Mesendoderm (in vitro differentiated cells): ENCODE results near the gene SMCHD1.
A peak's percentile ranks its signal among the peaks of the same experiment; 100 is the strongest.

Source experiments
- DNase-seq: peaks from one replicate; pipeline ENCODE4 v3.0.0; 2013
- H2AK5ac ChIP-seq: 2 replicates; pipeline ENCODE4 v1.6.1; 2013; ENCODE audit warnings: low read length, inconsistent platforms
- H2BK120ac ChIP-seq: 2 replicates; pipeline ENCODE4 v1.6.1; 2013; ENCODE audit warnings: low read depth, mild to moderate bottlenecking, low read length, moderate library complexity, mixed read lengths
- H2BK15ac ChIP-seq: replicated peaks from 2 replicates; pipeline ENCODE4 v1.6.1; 2013; ENCODE audit warnings: low read depth, mild to moderate bottlenecking, moderate library complexity
- H2BK5ac ChIP-seq: 2 replicates; pipeline ENCODE4 v1.6.1; 2013; ENCODE audit warnings: low read length, inconsistent platforms
- H3K18ac ChIP-seq: 2 replicates; pipeline ENCODE4 v1.6.1; 2013; ENCODE audit warnings: mild to moderate bottlenecking, low read length, mixed read lengths
- H3K23ac ChIP-seq: one replicate; pipeline ENCODE4 v1.6.1; 2013; ENCODE audit warnings: low read length
- H3K27ac ChIP-seq: 2 replicates; pipeline ENCODE4 v1.5.1; 2013; ENCODE audit warnings: low read depth, mild to moderate bottlenecking, inconsistent platforms, low read length, moderate library complexity
- H3K27me3 ChIP-seq: 2 replicates; pipeline ENCODE4 v1.6.1; 2013; ENCODE audit warnings: low read length, control low read depth, mild to moderate bottlenecking, inconsistent platforms; ENCODE audit not compliant: insufficient read depth, poor library complexity
- H3K36me3 ChIP-seq: 2 replicates; pipeline ENCODE4 v1.6.1; 2013; ENCODE audit warnings: low read length, inconsistent platforms; ENCODE audit not compliant: control insufficient read depth, insufficient read depth
- H3K4ac ChIP-seq: one replicate; pipeline ENCODE4 v1.6.1; 2013; ENCODE audit warnings: low read depth, mild to moderate bottlenecking, low read length, moderate library complexity
- H3K4me1 ChIP-seq: 2 replicates; pipeline ENCODE4 v1.6.1; 2013; ENCODE audit warnings: low read depth, low read length, inconsistent platforms; ENCODE audit not compliant: control insufficient read depth
- H3K4me2 ChIP-seq: 2 replicates; pipeline ENCODE4 v1.6.1; 2013; ENCODE audit warnings: low read length
- H3K4me3 ChIP-seq: 2 replicates; pipeline ENCODE4 v1.5.1; 2013; ENCODE audit warnings: mild to moderate bottlenecking, low read length
- H3K56ac ChIP-seq: one replicate; pipeline ENCODE4 v1.6.1; 2013; ENCODE audit warnings: low read length
- H3K79me1 ChIP-seq: 2 replicates; pipeline ENCODE4 v1.6.1; 2013; ENCODE audit warnings: low read length, inconsistent platforms
- H3K79me2 ChIP-seq: 2 replicates; pipeline ENCODE4 v1.6.1; 2013; ENCODE audit warnings: mild to moderate bottlenecking, low read length; ENCODE audit not compliant: control insufficient read depth, insufficient read depth
- H3K9ac ChIP-seq: 2 replicates; pipeline ENCODE4 v1.6.1; 2013; ENCODE audit warnings: low read length, inconsistent platforms
- H4K5ac ChIP-seq: one replicate; pipeline ENCODE4 v1.6.1; 2013; ENCODE audit warnings: low read length
- H4K8ac ChIP-seq: one replicate; pipeline ENCODE4 v1.6.1; 2013; ENCODE audit warnings: low read depth, mild to moderate bottlenecking, control low read depth, low read length, moderate library complexity
- WGBS: extraction: QIAGEN DNeasy Blood & Tissue Kit; methylation state at CpG from one replicate; pipeline ENCODE4 v1.1.7; 2013; ENCODE audit warnings: low lambda C conversion rate, missing lambda C conversion rate; ENCODE audit not compliant: insufficient coverage; ENCODE audit errors: extremely low coverage; 5-methylcytosine and 5-hydroxymethylcytosine counted together

The SMCHD1 gene

GRCh38 chr18:2636126-2636631 is 19.3 kb upstream of the SMCHD1 start:
- H3K4me1 ChIP-seq, result no peaks in the 10 kb centered on the region
- H3K79me2 ChIP-seq, result no peaks in the 10 kb centered on the region
- H3K4ac ChIP-seq, result no peak overlapping the region
- no CpG with 5 or more reads among the region's 9 CpGs for WGBS
- no peaks in the 10 kb centered on the region for H3K27me3 ChIP-seq
- no peak overlapping the region for H4K8ac ChIP-seq
- H3K4me3 ChIP-seq, result no peak overlapping the region
- H3K23ac ChIP-seq, result no peak overlapping the region
- H3K56ac ChIP-seq, result no peak overlapping the region
- no peaks in the 10 kb centered on the region for H3K36me3 ChIP-seq
- no peak overlapping the region for H3K18ac ChIP-seq
- no peak for DNase-seq
- H4K5ac ChIP-seq, result no peak overlapping the region
- H3K4me2 ChIP-seq, result no peak overlapping the region
- H2BK5ac ChIP-seq, result no peak overlapping the region
- H2BK15ac ChIP-seq, result no peak overlapping the region
- H2BK120ac ChIP-seq, result no peak overlapping the region
- H3K79me1 ChIP-seq, result no peaks in the 10 kb centered on the region
- H2AK5ac ChIP-seq, result no peak overlapping the region
- H3K27ac ChIP-seq, result no peak overlapping the region
- no peak overlapping the region for H3K9ac ChIP-seq

GRCh38 chr18:2641638-2642037 is 13.9 kb upstream of the SMCHD1 start:
- no peak for DNase-seq
- H3K79me2 ChIP-seq, result no peaks in the 10 kb centered on the region

GRCh38 chr18:2642771-2643170 is 12.8 kb upstream of the SMCHD1 start:
- Histone ChIP-seq H3K4me2 (no peak overlapping the region), H3K36me3 (no peaks in the 10 kb centered on the region), H4K8ac (no peak overlapping the region), H2AK5ac (no peak overlapping the region), H2BK5ac (no peak overlapping the region), H4K5ac (no peak overlapping the region), H2BK120ac (no peak overlapping the region), H3K23ac (no peak overlapping the region), H3K79me2 (no peaks in the 10 kb centered on the region), H3K27ac (no peak overlapping the region), H3K9ac (no peak overlapping the region), H3K27me3 (no peaks in the 10 kb centered on the region), H3K4me3 (no peak overlapping the region), H3K4me1 (no peaks in the 10 kb centered on the region), H3K4ac (no peak overlapping the region), H3K56ac (no peak overlapping the region), H3K79me1 (no peaks in the 10 kb centered on the region), H3K18ac (no peak overlapping the region), H2BK15ac (no peak overlapping the region)
- DNase-seq, result no peak
- WGBS, result no CpG with 5 or more reads among the region's 1 CpG

More at GRCh38 chr18:2641638-2642037, 13.9 kb upstream of the SMCHD1 start:
- Histone ChIP-seq H3K79me1 (no peaks in the 10 kb centered on the region), H3K4ac (no peak overlapping the region), H4K5ac (no peak overlapping the region), H4K8ac (no peak overlapping the region), H3K36me3 (no peaks in the 10 kb centered on the region), H2AK5ac (no peak overlapping the region), H3K27ac (no peak overlapping the region), H3K4me2 (no peak overlapping the region), H2BK120ac (no peak overlapping the region), H2BK15ac (no peak overlapping the region), H3K9ac (no peak overlapping the region), H3K56ac (no peak overlapping the region), H2BK5ac (no peak overlapping the region), H3K23ac (no peak overlapping the region), H3K27me3 (no peaks in the 10 kb centered on the region), H3K18ac (no peak overlapping the region), H3K4me3 (no peak overlapping the region), H3K4me1 (no peaks in the 10 kb centered on the region)
- WGBS, result no CpG with 5 or more reads among the region's 2 CpGs

- Histone ChIP-seq H3K27me3 (no peaks in the 10 kb centered on the region), H3K23ac (no peak overlapping the region), H3K79me1 (no peaks in the 10 kb centered on the region), H3K27ac (no peak overlapping the region), H2BK120ac (no peak overlapping the region), H3K36me3 (no peaks in the 10 kb centered on the region), H3K4ac (no peak overlapping the region), H4K8ac (no peak overlapping the region), H3K4me2 (no peak overlapping the region), H2AK5ac (no peak overlapping the region), H3K79me2 (no peaks in the 10 kb centered on the region), H2BK5ac (no peak overlapping the region), H3K9ac (no peak overlapping the region), H2BK15ac (no peak overlapping the region), H3K56ac (no peak overlapping the region), H3K4me1 (no peaks in the 10 kb centered on the region), H4K5ac (no peak overlapping the region), H3K18ac (no peak overlapping the region), H3K4me3 (no peak overlapping the region)
- DNase-seq, result no peak
- no CpG with 5 or more reads among the region's 1 CpG for WGBS
Measured at GRCh38 chr18:2644535-2644934, 11.0 kb upstream of the SMCHD1 start.

GRCh38 chr18:2651981-2652380 is 3.5 kb upstream of the SMCHD1 start:
- no peak overlapping the region for H3K56ac ChIP-seq
- no peak overlapping the region for H3K4me2 ChIP-seq
- no peak overlapping the region for H4K8ac ChIP-seq
- no peak overlapping the region for H3K4me3 ChIP-seq
- H3K79me1 ChIP-seq, result peaks cover 7% of the 10 kb centered on the region
- H3K27me3 ChIP-seq, result peaks cover 2% of the 10 kb centered on the region
- H2BK120ac ChIP-seq, result no peak overlapping the region
- H3K79me2 ChIP-seq, result peaks cover 10% of the 10 kb centered on the region
- no peak overlapping the region for H3K23ac ChIP-seq
- no peak overlapping the region for H2AK5ac ChIP-seq
- DNase-seq, result no peak
- no peak overlapping the region for H2BK5ac ChIP-seq
- H3K4me1 ChIP-seq, result peaks cover 5% of the 10 kb centered on the region
- H3K27ac ChIP-seq, result no peak overlapping the region
- WGBS, result no CpG with 5 or more reads among the region's 1 CpG
- no peak overlapping the region for H3K18ac ChIP-seq
- H4K5ac ChIP-seq, result no peak overlapping the region
- H3K36me3 ChIP-seq, result no peaks in the 10 kb centered on the region
- no peak overlapping the region for H3K4ac ChIP-seq
- H2BK15ac ChIP-seq, result no peak overlapping the region
- no peak overlapping the region for H3K9ac ChIP-seq

- H3K56ac ChIP-seq, result no peak overlapping the region
- H3K36me3 ChIP-seq, result no peaks in the 10 kb centered on the region
- H4K8ac ChIP-seq, result no peak overlapping the region
- H3K4me3 ChIP-seq, result no peak overlapping the region
- no peak overlapping the region for H2AK5ac ChIP-seq
- H2BK120ac ChIP-seq, result no peak overlapping the region
- no peak overlapping the region for H3K23ac ChIP-seq
- peaks cover 19% of the 10 kb centered on the region for H3K79me2 ChIP-seq
- no peak overlapping the region for H2BK5ac ChIP-seq
- H3K27ac ChIP-seq, result no peak overlapping the region
- DNase-seq, result peak; percentile 15
- H3K4me1 ChIP-seq, result peaks cover 5% of the 10 kb centered on the region
- H3K79me1 ChIP-seq, result peaks cover 9% of the 10 kb centered on the region
- WGBS, result no CpG with 5 or more reads among the region's 4 CpGs
- H3K4me2 ChIP-seq, result no peak overlapping the region
- H3K9ac ChIP-seq, result no peak overlapping the region
- peaks cover 2% of the 10 kb centered on the region for H3K27me3 ChIP-seq
- H4K5ac ChIP-seq, result no peak overlapping the region
- H3K4ac ChIP-seq, result no peak overlapping the region
- no peak overlapping the region for H2BK15ac ChIP-seq
- H3K18ac ChIP-seq, result no peak overlapping the region
Measured at GRCh38 chr18:2653467-2653866, 2.1 kb upstream of the SMCHD1 start.
